ENCODE data around the gene BAX. TPM values are rescaled to one million over a fixed set of nuclear protein-coding genes. Genes with fewer than 3 reads are reported as not detected.

The BAX gene
- total RNA-seq, 1 donor from 2014 or later: 292 TPM

DNA sequence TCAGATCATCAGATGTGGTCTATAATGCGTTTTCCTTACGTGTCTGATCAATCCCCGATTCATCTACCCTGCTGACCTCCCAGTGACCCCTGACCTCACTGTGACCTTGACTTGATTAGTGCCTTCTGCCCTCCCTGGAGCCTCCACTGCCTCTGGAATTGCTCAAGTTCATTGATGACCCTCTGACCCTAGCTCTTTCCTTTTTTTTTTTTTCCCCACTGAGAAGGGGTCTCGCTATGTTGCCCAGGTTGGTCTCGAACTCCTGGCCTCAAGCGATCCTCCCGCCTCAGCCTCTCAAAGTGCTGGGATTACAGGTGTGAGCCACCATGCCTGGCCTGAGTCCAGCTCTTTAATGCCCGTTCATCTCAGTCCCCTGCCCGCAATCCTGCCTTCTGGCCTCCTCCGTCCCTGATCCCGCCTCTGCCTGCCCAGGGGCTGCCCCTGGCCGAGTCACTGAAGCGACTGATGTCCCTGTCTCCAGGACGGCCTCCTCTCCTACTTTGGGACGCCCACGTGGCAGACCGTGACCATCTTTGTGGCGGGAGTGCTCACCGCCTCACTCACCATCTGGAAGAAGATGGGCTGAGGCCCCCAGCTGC lies 6.5 kb downstream of the BAX start:
- DNase-seq (ENCODE audit: low spot score): no peak
- H3K36me3 Mint-ChIP-seq (ENCODE audit: low read depth): peaks cover 28% of the 10 kb centered on the region
- H3K4me3 Mint-ChIP-seq: peak overlapping the region; percentile 11
- H3K27ac Mint-ChIP-seq: peak overlapping the region; percentile 73
- H3K9me3 Mint-ChIP-seq: no peaks in the 10 kb centered on the region
- no peaks in the 10 kb centered on the region for H3K27me3 Mint-ChIP-seq (ENCODE audit: insufficient read depth)
- peaks cover 58% of the 10 kb centered on the region for H3K4me1 Mint-ChIP-seq (ENCODE audit: low read depth)
- intact Hi-C loops (cut with micrococcal nuclease): loop anchor here (10.0 kb wide), 1 partner anchor 236 kb away; no protein-coding TSS in a partner anchor

DNA sequence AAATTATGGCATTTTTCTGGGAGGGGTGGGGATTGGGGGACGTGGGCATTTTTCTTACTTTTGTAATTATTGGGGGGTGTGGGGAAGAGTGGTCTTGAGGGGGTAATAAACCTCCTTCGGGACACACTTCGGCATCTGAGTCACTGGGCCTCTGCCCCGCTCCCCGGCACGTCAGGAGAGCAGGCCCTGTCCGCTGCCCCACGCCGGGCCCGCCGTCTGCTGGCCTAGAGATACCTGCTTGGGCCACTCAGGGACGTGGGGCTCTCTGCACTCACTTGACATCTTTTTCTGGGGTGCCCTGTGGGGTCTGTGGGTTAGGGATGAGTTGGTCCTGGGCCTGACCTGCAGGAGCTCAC lies 7.0 kb downstream of the BAX start:
- H3K9me3 Mint-ChIP-seq: no peaks in the 10 kb centered on the region
- peak overlapping the region; percentile 60 for H3K4me3 Mint-ChIP-seq
- H3K27ac Mint-ChIP-seq: peak overlapping the region; percentile 95
- DNase-seq (ENCODE audit: low spot score): no peak
- intact Hi-C loops (cut with micrococcal nuclease): loop anchor here (10.0 kb wide), 1 partner anchor 237 kb away; no protein-coding TSS in a partner anchor
- peaks cover 30% of the 10 kb centered on the region for H3K36me3 Mint-ChIP-seq (ENCODE audit: low read depth)
- H3K4me1 Mint-ChIP-seq (ENCODE audit: low read depth): peaks cover 58% of the 10 kb centered on the region
- H3K27me3 Mint-ChIP-seq (ENCODE audit: insufficient read depth): no peaks in the 10 kb centered on the region

- Mint-ChIP-seq H3K4me1 (ENCODE audit: low read depth) (peaks cover 59% of the 10 kb centered on the region), H3K27ac (peak overlapping the region; percentile 95), H3K9me3 (no peaks in the 10 kb centered on the region), H3K4me3 (peak overlapping the region; percentile 60), H3K27me3 (ENCODE audit: insufficient read depth) (no peaks in the 10 kb centered on the region), H3K36me3 (ENCODE audit: low read depth) (peaks cover 26% of the 10 kb centered on the region)
- intact Hi-C loops (cut with micrococcal nuclease): loop anchor here (10.0 kb wide), 1 partner anchor 237 kb away; no protein-coding TSS in a partner anchor
- DNase-seq (ENCODE audit: low spot score): no peak
These were observed 7.6 kb downstream of the BAX start for GRCh38 chr19:48962029-48962848.

GRCh38 chr19:48962849-48963165 lies 8.1 kb downstream of the BAX start:
- peak overlapping the region; percentile 95 for H3K27ac Mint-ChIP-seq
- H3K4me1 Mint-ChIP-seq (ENCODE audit: low read depth): peaks cover 61% of the 10 kb centered on the region
- no peaks in the 10 kb centered on the region for H3K9me3 Mint-ChIP-seq
- peaks cover 21% of the 10 kb centered on the region for H3K36me3 Mint-ChIP-seq (ENCODE audit: low read depth)
- peak overlapping the region; percentile 47 for H3K4me3 Mint-ChIP-seq
- intact Hi-C loops (cut with micrococcal nuclease): loop anchor here (10.0 kb wide), 1 partner anchor 238 kb away; no protein-coding TSS in a partner anchor
- no peaks in the 10 kb centered on the region for H3K27me3 Mint-ChIP-seq (ENCODE audit: insufficient read depth)
- DNase-seq (ENCODE audit: low spot score): no peak

- no peaks in the 10 kb centered on the region for H3K9me3 Mint-ChIP-seq
- DNase-seq (ENCODE audit: low spot score): peak; percentile 63
- H3K4me3 Mint-ChIP-seq: peak overlapping the region; percentile 95
- H3K27me3 Mint-ChIP-seq (ENCODE audit: insufficient read depth): no peaks in the 10 kb centered on the region
- H3K4me1 Mint-ChIP-seq (ENCODE audit: low read depth): peaks cover 58% of the 10 kb centered on the region
- intact Hi-C loops (cut with micrococcal nuclease): loop anchor here (2.0 to 10.0 kb wide), 2 partner anchors 105 to 239 kb away; no protein-coding TSS in a partner anchor
- H3K27ac Mint-ChIP-seq: peak overlapping the region; percentile 95
- peaks cover 23% of the 10 kb centered on the region for H3K36me3 Mint-ChIP-seq (ENCODE audit: low read depth)
These were observed 8.9 kb downstream of the BAX start for GRCh38 chr19:48963371-48964204.

- intact Hi-C loops (cut with micrococcal nuclease): loop anchor here (1.0 to 10.0 kb wide), 9 partner anchors 10 to 495 kb away; partner anchors contain the start of genes BAX, CA11, CYTH2 and DHDH
- peaks cover 58% of the 10 kb centered on the region for H3K4me1 Mint-ChIP-seq (ENCODE audit: low read depth)
These were observed 9.7 kb downstream of the BAX start for GRCh38 chr19:48964205-48965039.

DNA sequence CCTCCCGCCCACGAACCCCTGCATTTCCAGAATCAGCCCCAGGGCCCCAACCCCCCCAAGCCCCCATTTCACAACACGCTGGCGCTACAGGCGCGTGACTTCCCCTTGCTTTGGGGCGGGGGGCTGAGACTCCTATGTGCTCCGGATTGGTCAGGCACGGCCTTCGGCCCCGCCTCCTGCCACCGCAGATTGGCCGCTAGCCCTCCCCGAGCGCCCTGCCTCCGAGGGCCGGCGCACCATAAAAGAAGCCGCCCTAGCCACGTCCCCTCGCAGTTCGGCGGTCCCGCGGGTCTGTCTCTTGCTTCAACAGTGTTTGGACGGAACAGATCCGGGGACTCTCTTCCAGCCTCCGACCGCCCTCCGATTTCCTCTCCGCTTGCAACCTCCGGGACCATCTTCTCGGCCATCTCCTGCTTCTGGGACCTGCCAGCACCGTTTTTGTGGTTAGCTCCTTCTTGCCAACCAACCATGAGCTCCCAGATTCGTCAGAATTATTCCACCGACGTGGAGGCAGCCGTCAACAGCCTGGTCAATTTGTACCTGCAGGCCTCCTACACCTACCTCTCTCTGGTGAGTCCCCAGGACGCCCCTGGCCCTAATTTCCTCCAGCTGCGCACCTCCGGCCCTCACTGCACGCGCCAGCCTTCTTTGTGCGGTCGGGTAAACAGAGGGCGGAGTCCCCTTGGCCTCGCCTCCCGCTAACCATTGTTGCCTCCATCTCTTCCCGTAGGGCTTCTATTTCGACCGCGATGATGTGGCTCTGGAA lies 10.5 kb downstream of the BAX start, which contains the start of gene FTL:
FTL (plus strand) TSS at position 270 of the 766 bp plus-strand sequence; CDS start at position 469, 199 bp downstream.
- no peaks in the 10 kb centered on the region for H3K27me3 Mint-ChIP-seq (ENCODE audit: insufficient read depth)
- peak within 1 kb of the TSS; percentile 95 for H3K4me3 Mint-ChIP-seq
- no peaks in the 10 kb centered on the region for H3K9me3 Mint-ChIP-seq
- peaks cover 25% of the 10 kb centered on the region for H3K36me3 Mint-ChIP-seq (ENCODE audit: low read depth)
- peak; percentile 91 for DNase-seq (ENCODE audit: low spot score)
- peaks cover 58% of the 10 kb centered on the region for H3K4me1 Mint-ChIP-seq (ENCODE audit: low read depth)
- H3K27ac Mint-ChIP-seq: peak within 1 kb of the TSS; percentile 96
- intact Hi-C loops (cut with micrococcal nuclease): loop anchor here (1.0 to 10.0 kb wide), 9 partner anchors 11 to 496 kb away; partner anchors contain the start of genes BAX, CA11, CYTH2 and DHDH

More at GRCh38 chr19:48964205-48965039, 9.7 kb downstream of the BAX start:
- H3K27me3 Mint-ChIP-seq (ENCODE audit: insufficient read depth): no peaks in the 10 kb centered on the region
- peak overlapping the region; percentile 95 for H3K4me3 Mint-ChIP-seq
- H3K27ac Mint-ChIP-seq: peak overlapping the region; percentile 95
- no peaks in the 10 kb centered on the region for H3K9me3 Mint-ChIP-seq
- peaks cover 22% of the 10 kb centered on the region for H3K36me3 Mint-ChIP-seq (ENCODE audit: low read depth)
- no peak for DNase-seq (ENCODE audit: low spot score)

DNA sequence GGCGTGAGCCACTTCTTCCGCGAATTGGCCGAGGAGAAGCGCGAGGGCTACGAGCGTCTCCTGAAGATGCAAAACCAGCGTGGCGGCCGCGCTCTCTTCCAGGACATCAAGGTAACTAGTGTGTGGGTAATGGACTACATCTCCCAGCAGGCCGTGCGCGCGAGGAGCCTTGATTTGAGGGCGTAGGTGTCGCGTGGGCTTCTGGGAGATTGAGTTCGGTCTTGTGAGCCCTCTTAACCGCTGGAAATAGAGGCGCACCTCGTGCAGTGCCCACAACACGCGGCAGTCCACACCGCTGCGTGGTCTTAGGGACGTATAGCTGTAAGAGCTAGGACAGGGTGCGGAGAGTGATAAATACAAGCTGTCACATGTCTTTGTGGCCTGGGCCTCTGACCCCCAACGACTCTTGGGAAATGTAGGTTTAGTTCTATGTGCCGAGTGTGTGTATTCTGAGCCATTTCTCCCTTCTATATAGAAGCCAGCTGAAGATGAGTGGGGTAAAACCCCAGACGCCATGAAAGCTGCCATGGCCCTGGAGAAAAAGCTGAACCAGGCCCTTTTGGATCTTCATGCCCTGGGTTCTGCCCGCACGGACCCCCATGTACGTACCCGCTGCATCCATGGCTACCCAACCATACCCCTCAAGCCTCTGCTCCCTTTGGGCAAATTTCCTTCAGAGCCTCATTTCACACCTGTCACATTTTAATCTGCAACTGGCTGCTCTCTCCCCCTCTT lies 11.3 kb downstream of the BAX start:
- DNase-seq (ENCODE audit: low spot score): peak; percentile 84
- Mint-ChIP-seq H3K36me3 (ENCODE audit: low read depth) (peaks cover 26% of the 10 kb centered on the region), H3K27me3 (ENCODE audit: insufficient read depth) (no peaks in the 10 kb centered on the region), H3K9me3 (no peaks in the 10 kb centered on the region), H3K27ac (peak overlapping the region; percentile 96), H3K4me3 (peak overlapping the region; percentile 95), H3K4me1 (ENCODE audit: low read depth) (peaks cover 59% of the 10 kb centered on the region)
- intact Hi-C loops (cut with micrococcal nuclease): loop anchor here (1.0 to 10.0 kb wide), 9 partner anchors 12 to 497 kb away; partner anchors contain the start of genes BAX, CA11, CYTH2 and DHDH

GRCh38 chr19:48966541-48967345 lies 12.1 kb downstream of the BAX start:
- Mint-ChIP-seq H3K36me3 (ENCODE audit: low read depth) (peaks cover 26% of the 10 kb centered on the region), H3K27ac (peak overlapping the region; percentile 96), H3K9me3 (no peaks in the 10 kb centered on the region), H3K4me1 (ENCODE audit: low read depth) (peaks cover 59% of the 10 kb centered on the region), H3K4me3 (peak overlapping the region; percentile 95), H3K27me3 (ENCODE audit: insufficient read depth) (no peaks in the 10 kb centered on the region)
- intact Hi-C loops (cut with micrococcal nuclease): loop anchor here (5.0 to 10.0 kb wide), 2 partner anchors 242 to 319 kb away; partner anchors contain the start of gene CA11
- no peak for DNase-seq (ENCODE audit: low spot score)
